Amniotic stem cell (primary cell): ENCODE results near the gene TDRD15.
"Not testable (repeated sequence)": the region's sequence is repeated elsewhere in the genome, so short reads cannot be mapped to it uniquely, and the experiment has no call there.

Experiments
- DNase-seq: peaks from one replicate; lab custom pipeline; 2025; lab: John Stamatoyannopoulos, UW

The TDRD15 gene

GRCh38 chr2:21146638-21147037, 22.9 kb downstream of the TDRD15 start:
- no peak for DNase-seq

- no peak for DNase-seq
Measured at GRCh38 chr2:21148718-21149117, 24.9 kb downstream of the TDRD15 start.

- not testable (repeated sequence) for DNase-seq
Measured at GRCh38 chr2:21151234-21151633, 27.5 kb downstream of the TDRD15 start.

- DNase-seq, result no peak
Measured at GRCh38 chr2:21155365-21156136, 31.8 kb downstream of the TDRD15 start.

GRCh38 chr2:21161122-21161521, 37.4 kb downstream of the TDRD15 start:
- DNase-seq, result no peak

- no peak for DNase-seq
Measured at GRCh38 chr2:21161832-21162614, 38.3 kb downstream of the TDRD15 start.

GRCh38 chr2:21162615-21162878, 38.8 kb downstream of the TDRD15 start:
- no peak for DNase-seq

- DNase-seq, result no peak
Measured at GRCh38 chr2:21163213-21163612, 39.4 kb downstream of the TDRD15 start.

- no peak for DNase-seq
Measured at GRCh38 chr2:21165350-21165749, 41.6 kb downstream of the TDRD15 start.

GRCh38 chr2:21175895-21176646, 52.3 kb downstream of the TDRD15 start:
- no peak for DNase-seq

- no peak for DNase-seq
Measured at GRCh38 chr2:21181957-21182356, 58.2 kb downstream of the TDRD15 start.

- DNase-seq, result no peak
Measured at GRCh38 chr2:21183306-21183705, 59.5 kb downstream of the TDRD15 start.

GRCh38 chr2:21183726-21184125, 60.0 kb downstream of the TDRD15 start:
- DNase-seq, result no peak

GRCh38 chr2:21191535-21191934, 67.8 kb downstream of the TDRD15 start:
- DNase-seq, result no peak
